Measurements from ENCODE around the gene MTCH2.

MTCH2 gene

GRCh38 chr11:47620836-47621378 is 21.5 kb downstream of the MTCH2 start:
- no peak for TF ChIP-seq CTCF (IDR thresholded peaks at IDR 0.05; ENCODE audit: insufficient read depth, low read length, missing control alignments)
- CTCF ChIA-PET: interaction anchor here (0.8 to 1.9 kb wide), 4 partner anchors 9 to 68 kb away, joined by 3 to 5 read pairs (median 4); partner anchors contain the start of gene CELF1
- POLR2A ChIA-PET: no interaction called here
- H3K4me3 ChIP-seq (ENCODE audit: low read depth, low read length): no peak overlapping the region
- DNase-seq (ENCODE audit: low read depth, low spot score): no peak

DNA sequence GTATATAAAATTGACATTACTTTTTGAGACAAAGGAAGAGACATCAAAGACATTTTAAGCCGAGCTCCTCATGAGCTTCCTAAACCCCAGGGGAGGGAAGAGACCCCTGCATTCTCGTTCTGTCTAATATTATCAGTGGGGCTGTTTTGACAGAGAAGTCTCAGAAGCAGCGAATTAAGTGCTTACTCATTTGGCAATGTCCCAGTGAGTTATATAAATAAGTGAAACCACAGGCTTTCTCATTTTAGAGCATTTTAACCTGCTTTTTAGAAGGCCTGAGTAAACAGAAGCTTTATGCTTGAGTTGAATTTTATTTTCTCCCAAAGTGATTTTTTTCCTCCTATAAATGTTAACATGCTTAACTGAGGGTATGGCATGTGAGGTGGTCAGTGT is 24.9 kb downstream of the MTCH2 start:
- H3K4me3 ChIP-seq (ENCODE audit: low read depth, low read length): no peak overlapping the region
- no peak for DNase-seq (ENCODE audit: low read depth, low spot score)
- POLR2A ChIA-PET: interaction anchor here (1.0 kb wide), 1 partner anchor 201 kb away, joined by 4 read pairs; no protein-coding TSS in a partner anchor
- TF ChIP-seq CTCF (IDR thresholded peaks at IDR 0.05; ENCODE audit: insufficient read depth, low read length, missing control alignments): no peak
- CTCF ChIA-PET: interaction anchor here (0.7 to 4.0 kb wide), 26 partner anchors 8 to 243 kb away, joined by 3 to 41 read pairs (median 4); partner anchors contain the start of genes CELF1, KBTBD4, NDUFS3 and PSMC3

DNA sequence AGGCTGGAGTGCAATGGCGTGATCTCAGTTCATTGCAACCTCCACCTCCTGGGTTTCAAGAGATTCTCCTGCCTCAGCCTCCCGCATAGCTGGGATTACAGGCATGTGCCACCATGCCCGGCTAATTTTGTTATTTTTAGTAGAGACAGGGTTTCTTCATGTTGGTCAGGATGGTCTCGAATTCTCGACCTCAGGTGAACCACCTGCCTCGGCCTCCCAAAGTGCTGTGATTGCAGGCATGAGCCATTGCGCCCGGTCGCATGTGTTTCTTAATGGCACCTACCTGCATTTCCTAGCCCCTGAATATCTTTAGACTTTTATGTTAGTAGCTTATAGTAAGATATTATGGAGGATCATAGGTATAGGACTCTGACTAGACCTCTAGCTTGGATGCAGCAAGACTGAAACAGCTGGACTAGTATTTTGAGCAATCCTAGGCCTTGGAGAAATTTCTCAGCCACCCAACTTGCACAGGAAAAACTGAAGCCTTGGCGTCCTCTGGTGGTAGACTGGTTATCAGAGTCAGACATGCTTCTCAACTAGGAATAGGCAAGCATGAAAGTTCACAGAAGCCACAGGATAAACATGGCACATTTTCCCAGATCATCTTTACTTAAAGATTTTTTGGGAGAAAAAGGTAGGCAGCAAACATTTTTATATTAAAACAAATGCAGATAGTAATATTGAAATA is 25.5 kb downstream of the MTCH2 start:
- peak; percentile 34 for DNase-seq (ENCODE audit: low read depth, low spot score)
- POLR2A ChIA-PET: interaction anchor here (1.0 kb wide), 1 partner anchor 201 kb away, joined by 4 read pairs; no protein-coding TSS in a partner anchor
- TF ChIP-seq CTCF (IDR thresholded peaks at IDR 0.05; ENCODE audit: insufficient read depth, low read length, missing control alignments): peak; percentile 83
- CTCF ChIA-PET: interaction anchor here (0.6 to 4.0 kb wide), 28 partner anchors 8 to 243 kb away, joined by 3 to 41 read pairs (median 4); partner anchors contain the start of genes CELF1, KBTBD4, NDUFS3 and PSMC3
- H3K4me3 ChIP-seq (ENCODE audit: low read depth, low read length): no peak overlapping the region

DNA sequence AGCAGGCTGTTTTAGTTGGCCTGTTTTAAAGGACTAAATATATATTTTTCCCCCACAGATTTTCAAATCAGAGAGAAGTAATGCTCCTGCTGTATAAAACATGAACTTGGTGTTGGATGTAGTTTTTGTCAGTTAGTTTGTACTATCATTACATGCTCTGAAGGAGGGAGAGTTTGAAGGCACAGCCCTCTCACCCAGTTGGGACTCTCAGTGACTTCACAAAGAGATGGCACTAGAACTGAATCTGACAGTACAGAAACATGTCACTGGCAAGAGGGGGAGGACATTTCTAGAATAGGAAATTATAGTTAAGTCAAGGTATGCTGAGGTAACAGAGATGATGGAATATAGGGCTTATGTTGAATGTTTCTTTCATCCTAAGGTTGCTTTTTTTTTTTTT is 27.1 kb downstream of the MTCH2 start:
- CTCF ChIA-PET: interaction anchor here (1.4 to 4.0 kb wide), 3 partner anchors 27 to 241 kb away, joined by 3 to 29 read pairs (median 9); partner anchors contain the start of genes KBTBD4, MTCH2 and NDUFS3
- TF ChIP-seq CTCF (IDR thresholded peaks at IDR 0.05; ENCODE audit: insufficient read depth, low read length, missing control alignments): no peak
- DNase-seq (ENCODE audit: low read depth, low spot score): no peak

DNA sequence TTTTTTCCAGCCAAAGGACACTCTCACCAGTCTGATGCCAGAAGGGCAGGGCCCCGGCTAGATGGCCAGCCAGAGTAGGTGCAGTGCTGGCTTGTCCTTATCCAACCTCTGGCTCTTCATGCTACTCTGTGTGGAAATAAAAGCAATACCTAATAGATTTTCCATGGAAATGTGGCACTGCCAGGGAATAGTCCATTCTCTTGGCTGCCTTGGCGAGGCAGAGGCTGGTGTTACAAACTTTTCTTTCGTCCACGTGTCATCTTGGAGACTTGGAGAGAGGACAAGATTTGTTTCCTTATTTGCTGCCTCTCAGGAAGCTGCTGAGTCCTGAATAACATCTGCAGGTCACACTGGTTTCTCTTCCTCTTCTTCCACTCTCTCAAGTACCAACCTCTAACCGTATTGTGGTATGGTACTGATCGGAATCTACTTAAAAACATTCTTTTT is 31.0 kb downstream of the MTCH2 start:
- no peak for DNase-seq (ENCODE audit: low read depth, low spot score)
- POLR2A ChIA-PET: no interaction called here
- CTCF ChIA-PET: interaction anchor here (1.5 kb wide), 1 partner anchor 9 kb away, joined by 5 read pairs; no protein-coding TSS in a partner anchor
- TF ChIP-seq CTCF (IDR thresholded peaks at IDR 0.05; ENCODE audit: insufficient read depth, low read length, missing control alignments): no peak
- H3K4me3 ChIP-seq (ENCODE audit: low read depth, low read length): no peak overlapping the region

More for the DNA sequence above, 27.1 kb downstream of the MTCH2 start:
- POLR2A ChIA-PET: interaction anchor here (0.9 kb wide), 1 partner anchor 8 kb away, joined by 3 read pairs; no protein-coding TSS in a partner anchor
- H3K4me3 ChIP-seq (ENCODE audit: low read depth, low read length): no peak overlapping the region

GRCh38 chr11:47609675-47610074 is 32.7 kb downstream of the MTCH2 start:
- no peak for DNase-seq (ENCODE audit: low read depth, low spot score)
- no peak for TF ChIP-seq CTCF (IDR thresholded peaks at IDR 0.05; ENCODE audit: insufficient read depth, low read length, missing control alignments)
- ChIA-PET CTCF (no interaction called here), POLR2A (no interaction called here)
- no peak overlapping the region for H3K4me3 ChIP-seq (ENCODE audit: low read depth, low read length)

All from AG04449 (cell line).